HepG2 (cell line): ENCODE results near the gene TDRD1. TPM values are rescaled to one million over a fixed set of nuclear protein-coding genes. Genes with fewer than 3 reads are reported as not detected.

Source experiments
- KLF9 ChIP-seq: IDR thresholded peaks from 2 replicates; pipeline ENCODE4 v1.6.1; 2016; ENCODE audit warnings: low read depth
- SALL1 ChIP-seq: sonication (generic); formaldehyde crosslinking; IDR thresholded peaks from 2 replicates; pipeline ENCODE4 v1.8.0; 2022; ENCODE audit warnings: mild to moderate bottlenecking, missing genetic modification reagents
- ZNF646 ChIP-seq: sonication (generic); formaldehyde crosslinking; IDR thresholded peaks from 2 replicates; pipeline ENCODE4 v1.9.0; 2021; ENCODE audit warnings: mild to moderate bottlenecking, missing genetic modification reagents
- polyA plus RNA-seq, 8 experiments: library from polyadenylated mRNA; depleted of rRNA in 3 of 8; stranded (reverse) in 7 of 8; unstranded in 1 of 8; fragments of >200 nt; fragmentation: Illumina TruSeq in 4 of 8; extraction: Trizol in 4 of 8; gene quantifications; 2 replicates each; pipeline versions ENCODE4 v1.2.1 to v1.2.3, GENCODE V29; 2011 to 2016; ENCODE audit warnings: low read depth in 4 of 8, missing spikeins in 1 of 8, mixed read lengths in 1 of 8; ENCODE audit not compliant: insufficient read depth in 1 of 8
- total RNA-seq, 5 experiments: library from RNA; depleted of rRNA; stranded (reverse); fragments of >200 nt; fragmentation: Illumina TruSeq; extraction: Trizol; gene quantifications; 2 replicates each; pipeline ENCODE4 v1.2.3, GENCODE V29; 2016; ENCODE audit warnings: low read depth in 1 of 5
- TF ChIP-seq, protein P1 (sequence below): sonication (generic); formaldehyde crosslinking; IDR thresholded peaks from 2 replicates; pipeline ENCODE4 v1.9.0; 2021; ENCODE audit warnings: missing genetic modification reagents, borderline replicate concordance
- TF ChIP-seq, protein P2 (sequence below): sonication (generic); formaldehyde crosslinking; IDR thresholded peaks from 2 replicates; pipeline ENCODE4 v1.8.1; 2023; ENCODE audit warnings: mild to moderate bottlenecking, inconsistent platforms, moderate library complexity, missing genetic modification reagents, borderline replicate concordance

The TDRD1 gene
- total and polyA plus RNA-seq, 2 of the 13 experiments (the other 11 are each of a cell fraction or from before 2014, with no cell fraction given), result not detected

- TF ChIP-seq, protein P1, sequence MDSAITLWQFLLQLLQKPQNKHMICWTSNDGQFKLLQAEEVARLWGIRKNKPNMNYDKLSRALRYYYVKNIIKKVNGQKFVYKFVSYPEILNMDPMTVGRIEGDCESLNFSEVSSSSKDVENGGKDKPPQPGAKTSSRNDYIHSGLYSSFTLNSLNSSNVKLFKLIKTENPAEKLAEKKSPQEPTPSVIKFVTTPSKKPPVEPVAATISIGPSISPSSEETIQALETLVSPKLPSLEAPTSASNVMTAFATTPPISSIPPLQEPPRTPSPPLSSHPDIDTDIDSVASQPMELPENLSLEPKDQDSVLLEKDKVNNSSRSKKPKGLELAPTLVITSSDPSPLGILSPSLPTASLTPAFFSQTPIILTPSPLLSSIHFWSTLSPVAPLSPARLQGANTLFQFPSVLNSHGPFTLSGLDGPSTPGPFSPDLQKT (CRISPR knock-in tag), result no peak
- no peak for TF ChIP-seq KLF9
- no peak for TF ChIP-seq SALL1 (CRISPR knock-in tag)
- TF ChIP-seq, protein P2, sequence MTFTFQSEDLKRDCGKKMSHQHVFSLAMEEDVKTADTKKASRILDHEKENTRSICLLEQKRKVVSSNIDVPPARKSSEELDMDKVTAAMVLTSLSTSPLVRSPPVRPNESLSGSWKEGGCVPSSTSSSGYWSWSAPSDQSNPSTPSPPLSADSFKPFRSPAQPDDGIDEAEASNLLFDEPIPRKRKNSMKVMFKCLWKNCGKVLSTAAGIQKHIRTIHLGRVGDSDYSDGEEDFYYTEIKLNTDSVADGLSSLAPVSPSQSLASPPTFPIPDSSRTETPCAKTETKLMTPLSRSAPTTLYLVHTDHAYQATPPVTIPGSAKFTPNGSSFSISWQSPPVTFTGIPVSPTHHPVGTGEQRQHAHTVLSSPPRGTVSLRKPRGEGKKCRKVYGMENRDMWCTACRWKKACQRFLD, result no peak
- TF ChIP-seq ZNF646 (CRISPR knock-in tag), result no peak
- TF ChIP-seq, all 625 proteins: peak for 0
These were observed 100.1 kb downstream of the TDRD1 start (continued) for GRCh38 chr10:114279289-114279688.
